Vagina (tissue), 2 donors: ENCODE results near the gene DNAJA2. TPM values are rescaled to one million over a fixed set of nuclear protein-coding genes. Genes with fewer than 3 reads are reported as not detected.
A peak's percentile ranks its signal among the peaks of the same experiment; 100 is the strongest.
"Not testable (repeated sequence)": the region's sequence is repeated elsewhere in the genome, so short reads cannot be mapped to it uniquely, and the experiment has no call there.

Experiments
- DNase-seq, 2 donors: peaks; one replicate each; pipeline ENCODE4 v3.0.0-alpha.2; 2017; ENCODE audit errors: extremely low spot score in 2 of 2
- H3K27ac ChIP-seq: fragments of 200-600 bp; sonication (generic); one replicate; pipeline ENCODE4 v1.5.1; 2019
- H3K27me3 ChIP-seq: fragments of 200-600 bp; sonication (generic); one replicate; pipeline ENCODE4 v1.5.1; 2019
- H3K36me3 ChIP-seq, 2 donors: fragments of 200-600 bp; sonication (generic); one replicate each; pipeline ENCODE4 v1.5.1; 2017 to 2019
- H3K4me1 ChIP-seq: fragments of 200-600 bp; sonication (generic); one replicate; pipeline ENCODE4 v1.5.1; 2019
- H3K4me3 ChIP-seq, 2 donors: fragments of 200-600 bp; sonication (generic); 1 replicate in 1 of 2; 2 replicates in 1 of 2; pipeline ENCODE4 v1.5.1; 2016 to 2019
- H3K9me3 ChIP-seq: fragments of 200-600 bp; sonication (generic); one replicate; pipeline ENCODE4 v1.5.1; 2019
- CTCF ChIP-seq, 3 experiments: fragments of 450-650 bp in 2 of 3; fragments of 200-600 bp in 1 of 3; sonication (generic) in 1 of 3; IDR thresholded peaks; one replicate each; pipeline ENCODE4 v1.5.1; 2017 to 2019; ENCODE audit warnings: antibody characterized with exemption in 3 of 3, mild to moderate bottlenecking in 2 of 3, moderate library complexity in 2 of 3
- POLR2A ChIP-seq, 2 donors: fragments of 450-650 bp; IDR thresholded peaks; one replicate each; pipeline ENCODE4 v1.6.1; 2017; ENCODE audit warnings: antibody characterized with exemption in 2 of 2, mild to moderate bottlenecking in 2 of 2, moderate library complexity in 2 of 2
- POLR2AphosphoS5 ChIP-seq, 2 donors: sonication (generic); formaldehyde crosslinking; IDR thresholded peaks; one replicate each; pipeline ENCODE4 v1.9.0; 2017; ENCODE audit warnings: antibody characterized with exemption in 2 of 2, mild to moderate bottlenecking in 2 of 2, low read depth in 1 of 2; ENCODE audit not compliant: insufficient read depth in 1 of 2
- intact Hi-C: fragments of 100-400 bp; cut with DNase I; formaldehyde crosslinking; loops from one replicate; pipeline ENCODE4 v1.15.1; 2023
- total RNA-seq: library from RNA; depleted of rRNA; stranded (reverse); fragments of >200 nt; gene quantifications from one replicate; pipeline ENCODE4 v1.2.3, GENCODE V29; 2016

The DNAJA2 gene
- total RNA-seq, 1 donor from 2014 or later = 38.3 TPM

DNA sequence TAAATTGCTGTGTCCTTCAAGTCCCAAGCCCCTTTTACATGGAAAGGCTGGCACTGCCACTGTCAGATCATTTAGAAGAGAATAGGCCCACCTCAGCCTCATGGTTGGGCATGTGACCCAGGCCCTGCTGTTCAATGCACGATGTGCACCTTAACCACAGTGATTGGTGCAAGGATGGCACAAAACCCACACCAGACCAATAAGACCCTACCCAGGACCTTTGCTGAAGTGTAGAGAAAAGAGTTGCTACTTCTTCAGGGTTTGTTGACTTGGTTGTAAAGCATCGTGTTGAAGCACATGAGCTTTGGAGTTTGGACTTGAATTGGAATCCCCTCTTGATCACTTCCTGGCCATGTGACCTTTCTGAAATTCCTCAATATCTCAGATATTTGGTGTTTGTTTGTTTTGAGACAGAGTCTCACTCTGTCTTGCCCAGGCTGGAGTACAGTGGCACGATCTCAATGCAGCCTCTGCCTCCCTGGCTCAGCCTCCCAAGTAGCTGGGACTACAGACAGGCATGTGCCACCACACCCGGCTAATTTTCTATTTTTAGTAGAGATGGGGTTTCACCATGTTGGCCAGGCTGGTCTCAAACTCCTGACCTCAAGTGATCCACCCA, 24.8 kb downstream of the DNAJA2 start:
- H3K36me3 ChIP-seq = no peaks in the 10 kb centered on the region
- intact Hi-C loops = no loop called here
- TF ChIP-seq POLR2A (IDR thresholded peaks at IDR 0.05) = no peak
- TF ChIP-seq POLR2AphosphoS5 (IDR thresholded peaks at IDR 0.05; ENCODE audit: insufficient read depth in 1 of 2, low read depth in 1 of 2) = no peak
- no peak for TF ChIP-seq CTCF (IDR thresholded peaks at IDR 0.05)
- H3K4me1 ChIP-seq = no peaks in the 10 kb centered on the region
- H3K27ac ChIP-seq = no peak overlapping the region
- DNase-seq = no peak
- H3K4me3 ChIP-seq = no peak overlapping the region
- H3K27me3 ChIP-seq = no peaks in the 10 kb centered on the region
- no peaks in the 10 kb centered on the region for H3K9me3 ChIP-seq

- Histone ChIP-seq H3K27me3 (no peaks in the 10 kb centered on the region), H3K9me3 (no peaks in the 10 kb centered on the region), H3K36me3 (no peaks in the 10 kb centered on the region), H3K4me3 (no peak overlapping the region), H3K4me1 (no peaks in the 10 kb centered on the region), H3K27ac (no peak overlapping the region)
- intact Hi-C loops = no loop called here
- TF ChIP-seq POLR2A (IDR thresholded peaks at IDR 0.05) (no peak), CTCF (IDR thresholded peaks at IDR 0.05) (peak in 2 of 3 experiments; percentile 17 to 19), POLR2AphosphoS5 (IDR thresholded peaks at IDR 0.05; ENCODE audit: insufficient read depth in 1 of 2, low read depth in 1 of 2) (no peak)
- DNase-seq = no peak
Observed at GRCh38 chr16:46947900-46948547, 25.4 kb downstream of the DNAJA2 start.

DNA sequence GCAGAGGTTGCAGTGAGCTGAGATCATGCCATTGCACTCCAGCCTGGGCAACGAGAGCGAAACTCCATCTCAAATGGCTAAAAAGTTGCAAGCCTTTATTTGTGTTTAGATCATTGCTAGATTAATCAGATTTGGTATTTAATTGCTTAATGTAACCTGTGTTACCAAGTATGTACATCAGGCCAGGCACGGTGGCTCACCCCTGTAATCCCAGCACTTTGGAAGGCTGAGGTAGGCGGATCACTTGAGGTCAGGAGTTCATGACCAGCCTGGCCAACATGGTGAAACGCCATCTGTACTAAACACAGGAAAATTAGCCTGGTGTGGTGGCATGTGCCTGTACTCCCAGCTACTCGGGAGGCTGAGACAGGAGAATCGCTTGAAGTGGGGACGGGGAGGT, 28.8 kb downstream of the DNAJA2 start:
- H3K4me1 ChIP-seq, H3K36me3 ChIP-seq, H3K9me3 ChIP-seq, intact Hi-C loops, H3K27me3 ChIP-seq, DNase-seq, H3K4me3 ChIP-seq, H3K27ac ChIP-seq: not testable (repeated sequence)

DNA sequence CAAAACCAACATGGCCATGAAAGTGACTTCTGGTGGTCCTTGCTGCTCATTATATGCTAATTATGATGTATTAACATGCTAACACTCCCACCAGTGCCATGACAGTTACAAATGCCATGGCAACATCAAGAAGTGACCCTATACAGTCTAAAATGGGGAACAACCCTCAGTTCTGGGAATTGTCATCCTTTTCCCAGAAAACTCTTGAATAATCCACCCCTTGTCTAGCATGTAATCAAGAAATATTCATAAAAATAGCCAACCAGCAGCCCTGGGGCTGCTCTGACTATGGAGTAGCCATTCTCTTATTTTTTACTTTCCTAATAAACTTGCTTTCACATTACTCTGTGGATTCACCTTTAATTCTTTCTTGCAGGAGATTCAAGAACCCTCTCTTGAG, 35.9 kb downstream of the DNAJA2 start:
- no peaks in the 10 kb centered on the region for H3K27me3 ChIP-seq
- intact Hi-C loops = no loop called here
- no peak for DNase-seq
- H3K36me3 ChIP-seq = no peaks in the 10 kb centered on the region
- H3K4me3 ChIP-seq = no peak overlapping the region
- H3K27ac ChIP-seq = no peak overlapping the region
- no peaks in the 10 kb centered on the region for H3K4me1 ChIP-seq
- no peaks in the 10 kb centered on the region for H3K9me3 ChIP-seq
- no peak for TF ChIP-seq CTCF (IDR thresholded peaks at IDR 0.05)
- TF ChIP-seq POLR2A (IDR thresholded peaks at IDR 0.05) = no peak
- no peak for TF ChIP-seq POLR2AphosphoS5 (IDR thresholded peaks at IDR 0.05; ENCODE audit: insufficient read depth in 1 of 2, low read depth in 1 of 2)

GRCh38 chr16:46932802-46933201, 40.7 kb downstream of the DNAJA2 start:
- Histone ChIP-seq H3K4me1 (no peaks in the 10 kb centered on the region), H3K27me3 (no peaks in the 10 kb centered on the region), H3K4me3 (no peak overlapping the region), H3K27ac (no peak overlapping the region), H3K9me3 (no peaks in the 10 kb centered on the region), H3K36me3 (no peaks in the 10 kb centered on the region)
- TF ChIP-seq CTCF (IDR thresholded peaks at IDR 0.05) (no peak), POLR2A (IDR thresholded peaks at IDR 0.05) (no peak), POLR2AphosphoS5 (IDR thresholded peaks at IDR 0.05; ENCODE audit: insufficient read depth in 1 of 2, low read depth in 1 of 2) (no peak)
- intact Hi-C loops = no loop called here
- no peak for DNase-seq
